Vagina (tissue), 2 donors: Measurements from ENCODE around the gene GLMP.

Source experiments
- POLR2AphosphoS5 ChIP-seq, 2 donors: sonication (generic); formaldehyde crosslinking; IDR thresholded peaks; one replicate each; pipeline ENCODE4 v1.9.0; 2017; ENCODE audit warnings: antibody characterized with exemption in 2 of 2, mild to moderate bottlenecking in 2 of 2, low read depth in 1 of 2; ENCODE audit not compliant: insufficient read depth in 1 of 2
- TF ChIP-seq, protein P1 (sequence below), 3 experiments: fragments of 450-650 bp in 2 of 3; fragments of 200-600 bp in 1 of 3; sonication (generic) in 1 of 3; IDR thresholded peaks; one replicate each; pipeline ENCODE4 v1.5.1; 2017 to 2019; ENCODE audit warnings: antibody characterized with exemption in 3 of 3, mild to moderate bottlenecking in 2 of 3, moderate library complexity in 2 of 3

DNA sequence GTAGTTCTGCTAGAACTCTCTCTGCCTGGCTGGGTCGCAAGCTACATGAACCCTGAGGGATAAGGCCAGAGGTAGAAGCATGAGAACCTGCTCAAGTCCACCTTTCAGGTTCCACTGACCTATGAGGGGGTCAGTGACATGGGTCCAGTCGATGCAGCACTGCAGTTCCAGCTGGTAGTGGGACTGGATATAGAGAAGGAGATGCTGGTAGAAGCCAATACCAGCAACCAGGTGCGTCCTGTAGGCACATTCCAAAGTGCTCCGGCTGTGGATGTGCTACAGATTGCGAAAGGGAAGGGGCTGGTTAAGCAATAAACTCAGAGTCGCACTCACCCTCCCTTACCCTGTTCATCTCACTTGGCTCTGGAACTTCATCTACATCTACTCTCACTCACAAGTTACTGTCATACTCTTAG is 18.5 kb downstream of the GLMP start:
- TF ChIP-seq POLR2AphosphoS5 (IDR thresholded peaks at IDR 0.05; ENCODE audit: insufficient read depth in 1 of 2, low read depth in 1 of 2), result no peak
- TF ChIP-seq, protein P1, sequence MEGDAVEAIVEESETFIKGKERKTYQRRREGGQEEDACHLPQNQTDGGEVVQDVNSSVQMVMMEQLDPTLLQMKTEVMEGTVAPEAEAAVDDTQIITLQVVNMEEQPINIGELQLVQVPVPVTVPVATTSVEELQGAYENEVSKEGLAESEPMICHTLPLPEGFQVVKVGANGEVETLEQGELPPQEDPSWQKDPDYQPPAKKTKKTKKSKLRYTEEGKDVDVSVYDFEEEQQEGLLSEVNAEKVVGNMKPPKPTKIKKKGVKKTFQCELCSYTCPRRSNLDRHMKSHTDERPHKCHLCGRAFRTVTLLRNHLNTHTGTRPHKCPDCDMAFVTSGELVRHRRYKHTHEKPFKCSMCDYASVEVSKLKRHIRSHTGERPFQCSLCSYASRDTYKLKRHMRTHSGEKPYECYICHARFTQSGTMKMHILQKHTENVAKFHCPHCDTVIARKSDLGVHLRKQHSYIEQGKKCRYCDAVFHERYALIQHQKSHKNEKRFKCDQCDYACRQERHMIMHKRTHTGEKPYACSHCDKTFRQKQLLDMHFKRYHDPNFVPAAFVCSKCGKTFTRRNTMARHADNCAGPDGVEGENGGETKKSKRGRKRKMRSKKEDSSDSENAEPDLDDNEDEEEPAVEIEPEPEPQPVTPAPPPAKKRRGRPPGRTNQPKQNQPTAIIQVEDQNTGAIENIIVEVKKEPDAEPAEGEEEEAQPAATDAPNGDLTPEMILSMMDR (IDR thresholded peaks at IDR 0.05), result no peak
